ENCODE data around the gene CDK14. TPM values are rescaled to one million over a fixed set of nuclear protein-coding genes. Genes with fewer than 3 reads are reported as not detected.

The CDK14 gene
- total and polyA plus RNA-seq, 2 donors, result 8.8 to 78.5 TPM

- H3K4me3 ChIP-seq (ENCODE audit: low read depth, low read length), result no peak overlapping the region
- H3K27ac ChIP-seq (ENCODE audit: low read depth), result no peak overlapping the region
- no peak for DNase-seq (ENCODE audit: extremely low spot score)
- whole genome bisulfite sequencing, result 75% methylated on average over 6 of the region's 6 CpGs
- no peaks in the 10 kb centered on the region for H3K36me3 ChIP-seq (ENCODE audit: insufficient read depth)
- H3K4me1 ChIP-seq (ENCODE audit: insufficient read depth), result no peaks in the 10 kb centered on the region
These were observed 647.6 kb downstream of the CDK14 start for GRCh38 chr7:91243591-91244301.

- H3K4me3 ChIP-seq (ENCODE audit: low read depth, low read length), result no peak overlapping the region
- H3K4me1 ChIP-seq (ENCODE audit: insufficient read depth), result no peaks in the 10 kb centered on the region
- DNase-seq (ENCODE audit: extremely low spot score), result no peak
- H3K27ac ChIP-seq (ENCODE audit: low read depth), result no peak overlapping the region
- H3K36me3 ChIP-seq (ENCODE audit: insufficient read depth), result no peaks in the 10 kb centered on the region
These were observed 651.4 kb downstream of the CDK14 start for GRCh38 chr7:91247500-91247899.

- 44% methylated on average over 2 of the region's 2 CpGs for WGBS
- H3K4me3 ChIP-seq (ENCODE audit: low read depth, low read length), result no peak overlapping the region
- no peaks in the 10 kb centered on the region for H3K4me1 ChIP-seq (ENCODE audit: insufficient read depth)
- H3K36me3 ChIP-seq (ENCODE audit: insufficient read depth), result no peaks in the 10 kb centered on the region
- no peak overlapping the region for H3K27ac ChIP-seq (ENCODE audit: low read depth)
- DNase-seq (ENCODE audit: extremely low spot score), result no peak
These were observed 652.9 kb downstream of the CDK14 start for GRCh38 chr7:91248996-91249395.

- no peaks in the 10 kb centered on the region for H3K4me1 ChIP-seq (ENCODE audit: insufficient read depth)
- 82% methylated on average over 4 of the region's 4 CpGs for WGBS
- no peak for DNase-seq (ENCODE audit: extremely low spot score)
- H3K4me3 ChIP-seq (ENCODE audit: low read depth, low read length), result no peak overlapping the region
- no peaks in the 10 kb centered on the region for H3K36me3 ChIP-seq (ENCODE audit: insufficient read depth)
- no peak overlapping the region for H3K27ac ChIP-seq (ENCODE audit: low read depth)
These were observed 653.5 kb downstream of the CDK14 start for GRCh38 chr7:91249506-91250233.

- no peak for DNase-seq (ENCODE audit: extremely low spot score)
- Histone ChIP-seq H3K4me1 (ENCODE audit: insufficient read depth) (no peaks in the 10 kb centered on the region), H3K4me3 (ENCODE audit: low read depth, low read length) (no peak overlapping the region), H3K27ac (ENCODE audit: low read depth) (no peak overlapping the region), H3K36me3 (ENCODE audit: insufficient read depth) (no peaks in the 10 kb centered on the region)
- 91% methylated on average over 4 of the region's 4 CpGs for WGBS
These were observed 654.6 kb downstream of the CDK14 start for GRCh38 chr7:91250706-91251105.

- WGBS, result 96% methylated on average over 3 of the region's 3 CpGs
- H3K27ac ChIP-seq (ENCODE audit: low read depth), result no peak overlapping the region
- no peak for DNase-seq (ENCODE audit: extremely low spot score)
- H3K4me1 ChIP-seq (ENCODE audit: insufficient read depth), result no peaks in the 10 kb centered on the region
- H3K36me3 ChIP-seq (ENCODE audit: insufficient read depth), result no peaks in the 10 kb centered on the region
- no peak overlapping the region for H3K4me3 ChIP-seq (ENCODE audit: low read depth, low read length)
These were observed 655.8 kb downstream of the CDK14 start for GRCh38 chr7:91251877-91252276.

Other genes with a start within 250 kb of the CDK14 start
- 32.9 TPM for gene GTPBP10, start 249.6 kb upstream of the CDK14 start, total RNA-seq
- 8.2 TPM for gene GTPBP10, start 249.6 kb upstream of the CDK14 start, polyA plus RNA-seq
- 39.8 TPM for gene CLDN12, start 192.9 kb upstream of the CDK14 start, total RNA-seq
- gene CLDN12, start 192.9 kb upstream of the CDK14 start, polyA plus RNA-seq, result 20.2 TPM
- not detected for gene PTTG1IP2, start 126.7 kb upstream of the CDK14 start, total RNA-seq
- not detected for gene PTTG1IP2, start 126.7 kb upstream of the CDK14 start, polyA plus RNA-seq